Type B pancreatic cell (in vitro differentiated cells): ENCODE measurements around the gene EEF1B2. TPM values are rescaled to one million over a fixed set of nuclear protein-coding genes. Genes with fewer than 3 reads are reported as not detected.
"Not testable (repeated sequence)": the region's sequence is repeated elsewhere in the genome, so short reads cannot be mapped to it uniquely, and the experiment has no call there.

Experiments
- DNase-seq: peaks from one replicate; pipeline ENCODE4 v3.0.0; 2021; ENCODE audit warnings: mixed read lengths; ENCODE audit not compliant: unreplicated experiment; ENCODE audit errors: extremely low spot score
- H3K27ac Mint-ChIP-seq: 2 replicates; pipeline ENCODE4 v1.8.0; 2021; ENCODE audit warnings: mild to moderate bottlenecking, mixed read lengths
- H3K27me3 Mint-ChIP-seq: 2 replicates; pipeline ENCODE4 v1.8.0; 2021; ENCODE audit warnings: mixed read lengths
- H3K36me3 Mint-ChIP-seq: 2 replicates; pipeline ENCODE4 v1.8.0; 2021; ENCODE audit warnings: mixed read lengths
- H3K4me1 Mint-ChIP-seq: one replicate; pipeline ENCODE4 v1.8.0; 2021; ENCODE audit warnings: mixed read lengths; ENCODE audit not compliant: unreplicated experiment
- H3K4me3 Mint-ChIP-seq: 2 replicates; pipeline ENCODE4 v1.8.0; 2021; ENCODE audit warnings: mild to moderate bottlenecking, mixed read lengths
- H3K9me3 Mint-ChIP-seq: 2 replicates; pipeline ENCODE4 v1.8.0; 2021; ENCODE audit warnings: mixed read lengths
- long read RNA-seq: library from polyadenylated mRNA; unstranded; transcript quantifications from one replicate; pipeline ENCODE4 v2.0.0, GENCODE V29; 2020
- total RNA-seq: library from RNA; stranded (reverse); gene quantifications from 2 replicates; pipeline ENCODE4 v1.2.1, GENCODE V29; 2021; ENCODE audit warnings: low replicate concordance
- TF ChIP-seq, protein P1 (sequence below): fragments of 200-600 bp; sonication (generic); conservative IDR thresholded peaks from 2 replicates; pipeline ENCODE4 v1.5.0; 2021; ENCODE audit warnings: antibody characterized with exemption, mild to moderate bottlenecking

The EEF1B2 gene
- 623 and 674 TPM in 2 replicates for total RNA-seq
- long read RNA-seq, transcript EEF1B2-202 (7 exons, 880 nt): minor isoform, 7 of 708 reads
- long read RNA-seq, transcript EEF1B2-203 (6 exons, 1,098 nt): major isoform, 654 of 708 reads
- long read RNA-seq, transcript EEF1B2-201 (7 exons, 844 nt): minor isoform, 22 of 708 reads
- long read RNA-seq, partial matches to known transcripts: 14 of 708 reads
- long read RNA-seq, other reads (novel, unspliced or antisense): 8 of 708 reads

DNA sequence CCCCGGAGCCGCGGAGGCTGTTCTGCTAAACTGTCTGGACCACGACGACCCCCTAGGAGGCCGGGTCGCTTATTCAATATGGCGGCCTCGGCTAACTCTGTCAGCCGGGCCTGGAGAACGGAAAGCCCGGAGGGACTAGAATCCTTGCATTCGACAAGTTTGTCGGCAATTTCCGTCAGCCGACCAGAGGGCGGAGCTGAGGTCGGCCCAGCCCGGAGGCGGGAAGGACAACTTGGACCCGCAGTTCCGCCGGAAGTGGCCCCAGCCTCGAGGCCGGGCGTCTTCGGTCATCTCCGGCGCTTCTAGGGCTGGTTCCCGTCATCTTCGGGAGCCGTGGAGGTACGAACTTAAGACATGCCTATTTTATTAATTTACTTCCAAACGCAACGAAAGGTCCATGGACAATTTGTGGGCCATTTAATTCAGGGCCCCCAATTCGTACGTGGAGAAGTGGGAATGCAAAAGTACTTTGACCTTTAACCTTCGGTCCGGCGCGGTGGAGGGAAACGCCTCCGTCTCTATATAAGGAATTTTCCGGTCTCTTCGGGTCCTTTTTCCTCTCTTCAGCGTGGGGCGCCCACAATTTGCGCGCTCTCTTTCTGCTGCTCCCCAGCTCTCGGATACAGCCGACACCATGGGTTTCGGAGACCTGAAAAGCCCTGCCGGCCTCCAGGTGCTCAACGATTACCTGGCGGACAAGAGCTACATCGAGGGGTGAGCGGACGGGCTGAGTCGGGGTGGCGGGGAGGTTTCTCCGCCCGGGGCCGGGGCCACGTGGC, at the start of gene EEF1B2, which contains the start of gene NDUFS1:
TSS of gene EEF1B2 (plus strand) at position 550 of the 779 bp plus-strand sequence. CDS start at position 635, 85 bp downstream.
TSS of gene NDUFS1 (minus strand) at position 99 of the 779 bp plus-strand sequence. CDS start 5,766 bp downstream, outside the sequence.
- peaks cover 4% of the 10 kb centered on the region for H3K9me3 Mint-ChIP-seq
- no peaks in the 10 kb centered on the region for H3K27me3 Mint-ChIP-seq
- peaks cover 42% of the 10 kb centered on the region for H3K36me3 Mint-ChIP-seq
- peaks cover 32% of the 10 kb centered on the region for H3K4me1 Mint-ChIP-seq
- peak; percentile 97 for DNase-seq
- peak within 1 kb of the TSS; percentile 98 for H3K27ac Mint-ChIP-seq
- TF ChIP-seq, protein P1, sequence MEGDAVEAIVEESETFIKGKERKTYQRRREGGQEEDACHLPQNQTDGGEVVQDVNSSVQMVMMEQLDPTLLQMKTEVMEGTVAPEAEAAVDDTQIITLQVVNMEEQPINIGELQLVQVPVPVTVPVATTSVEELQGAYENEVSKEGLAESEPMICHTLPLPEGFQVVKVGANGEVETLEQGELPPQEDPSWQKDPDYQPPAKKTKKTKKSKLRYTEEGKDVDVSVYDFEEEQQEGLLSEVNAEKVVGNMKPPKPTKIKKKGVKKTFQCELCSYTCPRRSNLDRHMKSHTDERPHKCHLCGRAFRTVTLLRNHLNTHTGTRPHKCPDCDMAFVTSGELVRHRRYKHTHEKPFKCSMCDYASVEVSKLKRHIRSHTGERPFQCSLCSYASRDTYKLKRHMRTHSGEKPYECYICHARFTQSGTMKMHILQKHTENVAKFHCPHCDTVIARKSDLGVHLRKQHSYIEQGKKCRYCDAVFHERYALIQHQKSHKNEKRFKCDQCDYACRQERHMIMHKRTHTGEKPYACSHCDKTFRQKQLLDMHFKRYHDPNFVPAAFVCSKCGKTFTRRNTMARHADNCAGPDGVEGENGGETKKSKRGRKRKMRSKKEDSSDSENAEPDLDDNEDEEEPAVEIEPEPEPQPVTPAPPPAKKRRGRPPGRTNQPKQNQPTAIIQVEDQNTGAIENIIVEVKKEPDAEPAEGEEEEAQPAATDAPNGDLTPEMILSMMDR: no peak
- peak within 1 kb of the TSS; percentile 99 for H3K4me3 Mint-ChIP-seq

DNA sequence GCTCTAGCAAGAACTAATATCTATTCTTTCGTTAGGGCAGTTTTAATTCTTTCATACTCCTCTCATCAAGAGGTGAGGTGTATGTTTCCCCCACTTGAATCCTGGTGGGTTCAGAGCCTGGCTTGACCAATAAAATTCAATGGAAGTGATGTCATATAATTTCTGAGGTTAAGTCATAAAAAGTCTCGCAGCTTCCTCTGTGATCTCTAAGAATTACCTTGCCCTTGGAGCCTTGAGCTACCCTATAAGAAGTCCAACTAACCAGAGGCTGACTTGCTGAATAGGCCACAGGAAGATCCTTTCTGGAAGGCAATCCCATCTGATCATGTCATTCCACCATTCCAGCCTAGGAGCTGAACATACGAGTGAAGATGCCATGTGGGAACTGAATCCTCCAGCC, 47.6 kb upstream of the EEF1B2 start:
- TF ChIP-seq, protein P1: no peak
- Mint-ChIP-seq H3K4me1 (no peaks in the 10 kb centered on the region), H3K4me3 (no peak overlapping the region), H3K27me3 (no peaks in the 10 kb centered on the region), H3K36me3 (peaks cover 25% of the 10 kb centered on the region), H3K9me3 (no peaks in the 10 kb centered on the region), H3K27ac (no peak overlapping the region)
- DNase-seq: no peak

DNA sequence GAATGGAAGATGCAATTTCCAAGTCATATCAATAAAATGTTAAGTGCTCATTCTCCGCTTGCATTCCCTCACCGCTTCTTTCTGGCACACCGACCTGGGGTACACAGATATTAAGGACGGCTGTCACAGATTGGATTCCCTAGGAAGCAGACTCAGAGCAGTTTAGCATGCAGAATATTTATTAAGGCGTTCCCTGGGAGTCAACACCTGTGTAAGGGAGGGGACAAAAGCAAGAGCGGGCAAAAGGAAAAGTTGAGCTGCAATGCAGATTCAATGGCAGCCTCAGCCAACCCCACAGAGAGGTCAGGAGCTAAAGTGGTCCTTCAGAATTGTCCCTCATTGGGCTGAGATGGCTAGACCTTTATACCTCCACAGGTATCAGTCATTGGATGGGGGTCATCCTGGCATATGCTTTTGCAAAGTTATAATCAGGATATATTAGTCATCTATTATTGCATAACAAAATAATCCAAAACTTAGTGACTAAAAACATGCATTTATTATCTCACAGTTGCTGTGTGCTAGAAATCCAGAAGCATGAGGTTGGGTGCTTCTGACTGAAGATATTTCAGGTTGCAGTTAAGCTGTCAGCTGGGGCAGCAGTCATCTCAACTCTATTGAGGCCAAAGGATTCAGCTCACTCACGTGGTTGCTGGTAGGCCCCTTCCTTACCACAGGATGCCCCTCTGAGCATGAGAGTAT, 46.7 kb upstream of the EEF1B2 start:
- no peaks in the 10 kb centered on the region for H3K4me1 Mint-ChIP-seq
- no peak for DNase-seq
- peaks cover 25% of the 10 kb centered on the region for H3K36me3 Mint-ChIP-seq
- TF ChIP-seq, protein P1: no peak
- no peaks in the 10 kb centered on the region for H3K9me3 Mint-ChIP-seq
- no peaks in the 10 kb centered on the region for H3K27me3 Mint-ChIP-seq
- H3K27ac Mint-ChIP-seq: no peak overlapping the region
- H3K4me3 Mint-ChIP-seq: no peak overlapping the region

DNA sequence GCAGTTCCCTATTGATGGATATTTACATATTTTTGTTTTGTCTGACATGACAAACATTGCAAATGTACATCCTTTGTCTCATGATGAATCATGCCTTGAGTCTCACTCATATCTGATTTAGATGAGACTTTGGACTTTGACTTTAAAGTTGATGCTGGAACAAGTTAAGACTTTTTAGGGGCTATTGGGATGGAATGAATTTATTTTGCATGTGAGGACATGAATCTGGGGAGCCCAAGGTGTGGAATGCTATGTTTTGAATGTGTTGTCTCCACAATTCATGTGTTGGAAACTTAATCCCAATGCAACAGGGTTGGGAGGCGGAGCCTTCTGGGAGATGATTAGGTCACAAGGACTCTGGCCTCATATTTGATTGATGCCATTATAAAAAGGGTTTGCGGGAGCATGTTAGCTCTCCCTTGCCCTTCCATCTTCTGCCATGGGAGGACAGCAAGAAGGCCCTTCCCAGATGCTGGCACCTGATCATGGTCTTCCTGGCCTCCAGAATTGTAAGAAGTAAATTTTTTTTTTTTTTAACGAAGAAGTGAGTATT, 44.6 kb upstream of the EEF1B2 start:
- no peak for DNase-seq
- no peak overlapping the region for H3K4me3 Mint-ChIP-seq
- H3K27me3 Mint-ChIP-seq: no peaks in the 10 kb centered on the region
- H3K27ac Mint-ChIP-seq: no peak overlapping the region
- peaks cover 28% of the 10 kb centered on the region for H3K36me3 Mint-ChIP-seq
- H3K4me1 Mint-ChIP-seq: no peaks in the 10 kb centered on the region
- H3K9me3 Mint-ChIP-seq: no peaks in the 10 kb centered on the region
- TF ChIP-seq, protein P1: no peak

DNA sequence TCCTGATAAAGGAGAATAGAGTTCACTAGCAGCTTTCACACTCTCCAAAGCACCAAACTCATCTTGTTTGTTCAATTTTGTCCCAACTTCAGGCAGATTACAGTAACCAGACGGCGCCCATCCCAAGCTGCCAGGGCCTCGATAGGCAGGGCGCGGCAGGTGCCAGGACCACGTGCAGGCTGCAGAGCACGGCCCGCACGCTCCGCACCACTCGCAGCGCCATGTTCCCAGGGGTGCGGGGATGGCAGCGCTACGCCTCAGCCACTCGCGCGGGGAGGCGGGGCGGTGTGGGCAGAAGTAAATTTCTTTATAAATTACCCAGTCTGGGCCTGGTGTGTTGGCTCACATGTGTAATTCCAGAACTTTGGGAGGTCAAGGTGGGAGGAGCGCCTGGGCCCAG, 43.4 kb upstream of the EEF1B2 start:
- H3K27ac Mint-ChIP-seq: no peak overlapping the region
- peaks cover 40% of the 10 kb centered on the region for H3K36me3 Mint-ChIP-seq
- TF ChIP-seq, protein P1: no peak
- no peaks in the 10 kb centered on the region for H3K4me1 Mint-ChIP-seq
- DNase-seq: no peak
- H3K27me3 Mint-ChIP-seq: no peaks in the 10 kb centered on the region
- H3K4me3 Mint-ChIP-seq: no peak overlapping the region
- H3K9me3 Mint-ChIP-seq: no peaks in the 10 kb centered on the region

DNA sequence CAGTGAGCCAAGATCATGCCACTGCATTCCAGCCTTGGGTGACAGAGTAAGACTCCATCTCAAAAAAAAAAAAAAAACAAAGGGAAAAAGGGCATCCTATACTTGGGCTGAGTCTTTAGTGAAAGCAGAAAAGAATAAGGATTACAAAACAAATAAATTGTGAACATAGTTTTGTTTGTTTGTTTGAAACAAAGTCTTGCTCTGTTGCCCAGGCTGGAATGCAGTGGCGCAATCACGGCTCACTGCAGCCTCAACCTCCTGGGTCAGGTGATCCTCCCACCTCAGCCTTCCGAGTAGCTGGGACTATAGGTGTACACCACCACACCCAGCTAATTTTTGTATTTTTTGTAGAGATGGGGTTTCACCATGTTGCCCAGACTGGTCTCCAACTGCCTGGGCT, 37.1 kb upstream of the EEF1B2 start:
- H3K9me3 Mint-ChIP-seq, H3K4me3 Mint-ChIP-seq, DNase-seq, H3K4me1 Mint-ChIP-seq, H3K27me3 Mint-ChIP-seq, H3K27ac Mint-ChIP-seq: not testable (repeated sequence)
- peaks cover 32% of the 10 kb centered on the region for H3K36me3 Mint-ChIP-seq
